ENCODE results near the gene GRAP2. TPM values are rescaled to one million over a fixed set of nuclear protein-coding genes. Genes with fewer than 3 reads are reported as not detected.

GRAP2 gene
- 1 to 10 TPM; 1.4 to 5.8 (median 3.9) TPM for total RNA-seq

GRCh38 chr22:39900306-39901227 is at the start of gene GRAP2:
GRAP2 (plus strand) TSS chr22:39901084; CDS start chr22:39947107, 46,023 bp downstream.
- no peak for DNase-seq (ENCODE audit: extremely low spot score)
- Histone ChIP-seq H3K4me1 (no peaks in the 10 kb centered on the region), H3K9me3 (no peaks in the 10 kb centered on the region), H3K27ac (replicated peaks in 1 of 4) (no peak within 1 kb of the TSS), H3K36me3 (no peaks in the 10 kb centered on the region), H3K27me3 (no peaks in the 10 kb centered on the region), H3K4me3 (no peak within 1 kb of the TSS)
- TF ChIP-seq POLR2A (IDR thresholded peaks at IDR 0.05; ENCODE audit: low read depth) = no peak
- peak in 1 of 2 donors; percentile 31 for TF ChIP-seq POLR2AphosphoS5 (IDR thresholded peaks at IDR 0.05)
- TF ChIP-seq CTCF (IDR thresholded peaks at IDR 0.05) = no peak
- 77% methylated on average over 4 of the region's 4 CpGs for WGBS
- intact Hi-C loops (cut with DNase I) = no loop called here

GRCh38 chr22:39851606-39852315 is 49.1 kb upstream of the GRAP2 start:
- intact Hi-C loops (cut with DNase I) = no loop called here
- TF ChIP-seq CTCF (IDR thresholded peaks at IDR 0.05) = no peak
- TF ChIP-seq POLR2A (IDR thresholded peaks at IDR 0.05; ENCODE audit: low read depth) = no peak
- TF ChIP-seq POLR2AphosphoS5 (IDR thresholded peaks at IDR 0.05) = no peak
- TF ChIP-seq EP300 (IDR thresholded peaks at IDR 0.05) = no peak
- no peak for DNase-seq (ENCODE audit: extremely low spot score)
- no peaks in the 10 kb centered on the region for H3K4me1 ChIP-seq
- no peaks in the 10 kb centered on the region for H3K9me3 ChIP-seq
- 81% methylated on average over 4 of the region's 4 CpGs for WGBS
- H3K36me3 ChIP-seq = no peaks in the 10 kb centered on the region
- H3K27me3 ChIP-seq = peaks cover 0 to 15% (median 0%) of the 10 kb centered on the region in 4 donors
- no peak overlapping the region for H3K27ac ChIP-seq (replicated peaks in 1 of 4)
- no peak overlapping the region for H3K4me3 ChIP-seq

- no peak for TF ChIP-seq EP300 (IDR thresholded peaks at IDR 0.05)
- no peak for TF ChIP-seq CTCF (IDR thresholded peaks at IDR 0.05)
- TF ChIP-seq POLR2AphosphoS5 (IDR thresholded peaks at IDR 0.05) = no peak
- no peak for TF ChIP-seq POLR2A (IDR thresholded peaks at IDR 0.05; ENCODE audit: low read depth)
- no peaks in the 10 kb centered on the region for H3K36me3 ChIP-seq
- H3K27ac ChIP-seq (replicated peaks in 1 of 4) = no peak overlapping the region
- DNase-seq (ENCODE audit: extremely low spot score) = no peak
- no peaks in the 10 kb centered on the region for H3K9me3 ChIP-seq
- 88% methylated on average over 2 of the region's 2 CpGs for WGBS
- no peak overlapping the region for H3K4me3 ChIP-seq
- H3K4me1 ChIP-seq = no peaks in the 10 kb centered on the region
- peaks cover 0 to 15% (median 0%) of the 10 kb centered on the region in 4 donors for H3K27me3 ChIP-seq
- intact Hi-C loops (cut with DNase I) = no loop called here
Observed at GRCh38 chr22:39852799-39853198, 48.1 kb upstream of the GRAP2 start.

GRCh38 chr22:39856588-39856987 is 44.3 kb upstream of the GRAP2 start:
- WGBS = 80% methylated on average over 4 of the region's 4 CpGs
- H3K27me3 ChIP-seq = peaks cover 0 to 33% (median 0%) of the 10 kb centered on the region in 4 donors

More at GRCh38 chr22:39856588-39856987, 44.3 kb upstream of the GRAP2 start:
- no peaks in the 10 kb centered on the region for H3K36me3 ChIP-seq
- H3K4me3 ChIP-seq = no peak overlapping the region
- intact Hi-C loops (cut with DNase I) = no loop called here
- no peak for TF ChIP-seq POLR2AphosphoS5 (IDR thresholded peaks at IDR 0.05)
- no peak for TF ChIP-seq POLR2A (IDR thresholded peaks at IDR 0.05; ENCODE audit: low read depth)
- DNase-seq (ENCODE audit: extremely low spot score) = no peak
- peaks cover 0 to 6% (median 0%) of the 10 kb centered on the region in 4 donors for H3K9me3 ChIP-seq
- no peaks in the 10 kb centered on the region for H3K4me1 ChIP-seq
- no peak overlapping the region for H3K27ac ChIP-seq (replicated peaks in 1 of 4)

All from esophagus muscularis mucosa (tissue), 4 donors.